Tongue (tissue), 2 donors: ENCODE data around the gene CYBRD1. TPM values are rescaled to one million over a fixed set of nuclear protein-coding genes. Genes with fewer than 3 reads are reported as not detected.

Experiments
- DNase-seq: peaks from one replicate; pipeline ENCODE4 v3.0.0-alpha.2; 2015
- total RNA-seq: library from RNA; depleted of rRNA; stranded (reverse); fragments of >200 nt; gene quantifications from one replicate; pipeline ENCODE4 v1.2.3, GENCODE V29; 2014

CYBRD1 gene
- total RNA-seq, 1 donor from 2014 or later, result 122 TPM

DNA sequence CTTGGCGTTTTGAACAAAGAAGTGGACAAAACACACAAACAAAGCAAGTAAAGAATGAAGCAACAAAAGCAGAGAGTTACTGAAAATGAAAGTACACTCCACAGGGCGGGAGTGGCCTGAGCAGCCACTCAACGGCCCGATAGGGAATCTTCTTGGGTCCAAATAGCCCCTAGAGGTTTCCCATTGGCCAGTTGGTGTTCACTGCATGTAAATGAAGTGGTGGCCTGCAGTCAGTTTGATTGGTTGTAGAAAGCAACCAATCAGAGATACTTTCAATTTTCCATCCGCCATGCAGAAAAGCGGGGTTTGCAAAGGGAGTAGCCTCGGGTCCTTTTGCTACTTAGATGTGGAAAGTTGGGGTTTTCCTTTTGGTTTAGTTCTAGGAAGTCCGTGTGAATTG lies 31.6 kb downstream of the CYBRD1 start:
- DNase-seq, result no peak

DNA sequence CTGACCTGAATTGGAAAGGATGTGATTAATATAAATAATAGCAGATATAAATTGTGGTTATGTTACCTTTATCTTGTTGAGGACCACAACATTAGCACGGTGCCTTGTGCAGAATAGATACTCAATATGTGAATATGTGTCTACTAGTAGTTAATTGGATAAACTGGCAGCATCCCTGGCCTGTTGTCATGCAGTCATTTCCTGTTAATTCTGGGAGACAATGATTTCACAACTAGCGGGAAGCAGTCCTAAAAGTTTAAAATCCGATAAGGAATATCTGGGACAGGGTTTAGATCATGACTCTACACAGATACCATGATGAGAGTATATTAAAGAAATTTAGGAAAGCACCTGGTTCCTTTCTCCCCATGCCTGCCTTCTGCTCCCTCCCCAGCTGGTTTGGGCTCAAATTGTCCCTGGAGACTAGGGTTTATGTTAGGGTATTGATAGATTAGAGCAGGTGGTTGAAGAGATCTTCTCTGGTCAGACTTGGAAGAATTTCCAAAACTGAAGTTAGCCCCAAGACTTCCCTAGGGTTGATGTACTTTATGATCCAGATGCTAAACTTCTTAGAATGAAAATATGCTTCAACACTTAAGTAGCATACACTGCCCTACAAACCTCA lies 32.8 kb downstream of the CYBRD1 start:
- no peak for DNase-seq

DNA sequence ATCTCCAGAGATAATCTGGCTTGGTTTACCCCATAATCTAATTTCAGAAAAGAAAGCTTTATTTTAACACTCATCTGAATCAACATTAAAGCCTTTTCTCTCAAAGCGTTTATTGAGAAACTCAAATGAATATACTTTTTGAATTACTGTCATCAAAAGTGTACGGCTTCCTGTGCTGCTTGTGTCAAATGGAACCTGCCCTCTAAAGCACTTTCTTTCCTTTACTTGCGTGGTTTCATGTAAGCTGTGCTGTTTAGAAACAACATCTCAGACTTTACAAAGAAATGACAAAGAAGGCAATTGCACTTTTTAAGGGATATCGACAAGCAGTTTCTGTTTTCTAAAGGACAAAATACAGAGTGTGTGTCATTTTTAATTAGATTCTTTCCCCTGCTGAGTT lies 35.1 kb downstream of the CYBRD1 start:
- DNase-seq, result no peak

DNA sequence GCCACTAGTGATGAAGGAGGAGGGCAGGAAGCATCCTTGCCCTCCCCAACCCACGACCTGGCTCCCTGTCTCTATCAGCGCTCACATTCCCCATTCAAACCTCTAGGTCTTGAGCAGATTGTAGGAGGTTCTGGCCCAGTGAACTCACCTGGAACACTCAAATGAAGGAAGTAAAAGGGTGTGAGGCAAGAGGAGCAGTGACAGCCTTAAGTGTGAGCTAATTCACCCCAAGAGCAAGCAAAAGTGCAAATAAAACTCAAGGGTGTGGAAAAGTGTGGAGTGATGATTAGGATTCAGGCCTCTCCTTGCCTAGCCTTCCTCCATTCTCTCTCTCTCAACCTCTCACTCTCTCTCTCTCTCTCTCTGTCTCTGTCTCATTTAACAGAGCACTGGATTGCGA lies 41.0 kb downstream of the CYBRD1 start:
- no peak for DNase-seq

DNA sequence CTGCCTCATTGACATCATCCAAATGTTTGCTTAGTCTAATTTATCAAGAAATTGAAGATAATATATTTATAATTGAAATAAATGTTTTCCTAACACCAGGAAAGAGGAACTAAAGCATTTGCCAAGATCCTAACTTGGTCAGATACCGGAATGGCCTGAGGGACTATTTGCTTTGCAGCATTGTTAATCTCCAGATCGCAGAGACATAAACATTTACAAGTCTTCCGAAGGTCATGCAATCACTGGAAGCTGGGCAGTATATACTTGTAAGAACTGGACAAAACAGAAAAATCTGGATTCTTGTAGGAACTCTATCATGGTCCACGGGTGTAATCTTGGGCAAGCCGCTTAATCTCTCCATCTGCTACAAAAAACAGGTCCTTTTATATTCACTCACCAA lies 42.2 kb downstream of the CYBRD1 start:
- DNase-seq, result no peak

DNA sequence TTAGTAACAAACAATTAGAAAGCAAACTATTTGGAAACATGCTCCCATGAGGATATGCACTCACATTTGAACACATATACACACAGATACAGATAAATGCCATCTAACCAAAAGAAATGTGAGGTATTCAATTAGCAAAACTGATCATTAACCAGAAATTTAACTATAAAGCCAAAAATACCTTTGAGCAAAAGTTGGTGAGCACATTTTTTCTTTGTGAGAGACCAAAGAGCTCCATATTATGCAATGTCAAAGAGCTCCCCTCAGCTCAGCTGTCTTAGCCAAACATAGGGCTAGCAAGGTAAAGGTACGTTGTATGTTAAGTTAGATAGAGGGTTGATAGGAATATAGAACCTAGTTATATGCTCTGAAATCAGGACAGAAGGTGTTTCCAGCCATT lies 43.8 kb downstream of the CYBRD1 start:
- no peak for DNase-seq

DNA sequence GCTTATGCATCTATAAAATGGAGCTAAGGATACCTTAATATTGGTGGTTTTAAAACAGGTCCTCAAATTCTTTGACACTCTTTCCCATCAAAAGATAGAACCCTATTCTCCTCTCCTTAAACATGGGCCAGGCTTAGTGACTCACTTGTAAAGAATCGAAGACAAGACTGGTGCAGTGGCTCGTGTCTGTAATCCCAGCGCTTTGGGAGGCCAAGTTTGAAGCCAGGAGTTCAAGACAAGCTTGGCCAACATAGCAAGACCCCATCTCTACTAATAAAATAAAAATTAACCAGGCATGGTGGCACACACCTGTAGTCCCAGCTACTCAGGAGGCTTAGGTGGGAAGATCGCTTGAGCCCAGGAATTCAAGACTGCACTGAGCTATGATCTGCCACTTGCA lies 44.5 kb downstream of the CYBRD1 start:
- DNase-seq, result no peak

DNA sequence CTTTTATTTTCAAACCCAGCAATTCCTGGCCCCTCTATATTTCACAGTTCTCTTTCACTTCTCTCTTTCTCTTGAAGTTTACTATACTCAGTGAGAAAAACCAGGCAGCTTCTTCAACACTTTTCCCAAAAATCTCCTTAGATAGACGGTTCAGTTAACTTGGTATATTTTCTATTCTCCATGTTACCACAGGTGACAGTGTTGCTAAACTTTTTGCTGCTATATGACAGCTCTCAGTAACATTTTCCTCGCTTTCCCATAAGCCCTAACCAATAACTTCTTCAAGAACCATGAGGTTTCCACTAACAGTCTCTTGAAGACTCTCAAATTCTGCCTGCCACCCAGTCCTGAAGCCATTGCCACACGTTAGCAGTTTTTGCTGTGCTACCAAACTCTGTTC lies 45.8 kb downstream of the CYBRD1 start:
- no peak for DNase-seq

DNA sequence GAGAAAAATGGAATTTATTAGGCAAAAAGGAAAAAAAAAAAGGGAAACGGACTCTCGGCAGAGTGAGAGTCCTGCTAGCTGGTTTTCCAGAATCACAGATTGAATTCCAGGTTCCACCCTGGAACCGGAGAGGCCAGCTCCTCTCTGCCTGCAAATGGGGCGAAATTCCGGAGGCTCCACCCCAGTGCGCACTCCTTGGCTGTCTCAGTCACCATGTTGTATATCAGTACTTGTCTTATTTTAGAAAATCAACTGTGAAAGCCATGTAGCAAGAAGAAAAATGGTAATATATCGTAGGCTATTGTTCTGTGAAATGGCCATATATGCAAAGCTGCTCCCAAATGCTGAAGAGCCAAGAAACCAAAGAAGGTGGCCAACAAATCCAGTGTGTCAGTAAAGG lies 49.4 kb downstream of the CYBRD1 start:
- DNase-seq, result no peak

DNA sequence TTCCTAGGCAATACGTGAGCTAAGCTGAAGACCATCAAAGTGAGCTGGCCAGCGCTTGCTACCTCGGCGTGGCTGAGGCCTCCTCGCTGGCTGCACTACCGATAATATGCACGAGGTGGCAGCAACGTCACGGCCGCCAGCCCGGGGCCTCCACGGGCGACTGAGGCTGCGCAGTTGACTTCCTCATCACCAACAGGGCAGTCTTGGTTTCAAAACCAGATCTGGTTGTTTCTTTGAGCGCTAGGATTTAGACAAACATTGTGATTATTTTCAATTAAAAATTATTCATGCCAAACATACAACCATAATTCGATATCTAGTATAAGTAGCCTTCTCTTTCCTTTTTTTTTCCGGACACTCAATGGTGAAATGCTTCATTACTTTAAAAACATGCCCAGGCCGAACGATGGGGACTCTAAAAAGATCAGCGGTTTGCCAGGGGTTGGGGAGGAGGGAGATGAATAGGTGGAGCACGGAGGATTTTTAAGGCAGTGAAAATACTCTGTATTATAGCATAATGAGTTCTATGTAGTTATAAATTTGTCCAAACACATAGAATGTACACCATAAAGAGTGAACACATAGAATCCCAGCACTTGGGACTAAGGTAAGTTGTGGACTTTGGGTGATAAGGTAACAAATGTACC lies 52.0 kb downstream of the CYBRD1 start:
- peak; percentile 85 for DNase-seq

DNA sequence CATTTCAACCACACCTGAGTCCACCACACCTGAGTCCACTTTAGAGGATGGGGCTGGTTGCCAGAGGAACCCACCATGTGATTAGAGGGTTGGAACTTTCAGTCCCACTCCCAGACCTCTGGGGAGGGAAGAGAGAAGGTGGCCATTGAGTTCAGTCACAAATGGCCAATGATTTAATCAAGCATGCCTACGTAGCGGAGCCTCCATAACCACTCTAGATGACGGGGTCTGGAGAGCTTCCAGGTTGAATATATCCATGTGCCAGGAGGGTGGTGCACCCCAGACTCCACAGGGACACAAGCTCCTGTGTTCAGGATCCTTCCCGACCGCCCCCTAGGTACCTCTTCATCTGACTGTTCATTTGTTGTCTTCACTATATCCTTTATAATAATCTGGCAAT lies 53.3 kb downstream of the CYBRD1 start:
- no peak for DNase-seq

DNA sequence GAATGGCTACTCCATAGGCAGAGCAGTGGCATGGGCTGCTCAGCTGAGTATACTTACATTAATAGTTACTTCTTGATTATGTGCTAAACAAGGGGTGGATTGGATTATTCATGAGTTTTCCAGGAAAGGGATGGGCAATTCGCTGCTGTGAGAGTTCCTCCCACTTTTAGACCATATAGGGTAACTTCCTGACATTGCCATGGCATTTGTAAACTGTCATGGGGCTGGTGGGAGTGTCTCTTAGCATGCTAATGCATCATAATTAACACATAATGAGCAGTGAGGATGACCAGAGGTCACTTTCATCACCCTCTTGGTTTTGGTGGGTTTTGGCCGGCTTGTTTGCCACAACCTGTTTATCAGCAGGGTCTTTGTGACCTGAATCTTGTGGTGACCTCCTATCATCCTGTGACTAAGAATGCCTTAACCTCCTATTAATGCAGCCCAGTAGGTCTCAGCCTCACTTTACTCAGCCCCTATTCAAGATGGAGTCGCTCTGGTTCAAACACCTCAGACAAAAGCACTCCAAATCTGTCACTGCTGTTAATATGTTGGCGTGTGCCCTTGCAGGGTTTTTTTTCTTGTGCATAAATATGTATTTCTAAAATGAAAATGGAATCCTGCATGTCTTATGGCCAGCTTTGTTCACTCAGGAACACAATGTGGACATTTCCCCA lies 56.0 kb downstream of the CYBRD1 start:
- no peak for DNase-seq

DNA sequence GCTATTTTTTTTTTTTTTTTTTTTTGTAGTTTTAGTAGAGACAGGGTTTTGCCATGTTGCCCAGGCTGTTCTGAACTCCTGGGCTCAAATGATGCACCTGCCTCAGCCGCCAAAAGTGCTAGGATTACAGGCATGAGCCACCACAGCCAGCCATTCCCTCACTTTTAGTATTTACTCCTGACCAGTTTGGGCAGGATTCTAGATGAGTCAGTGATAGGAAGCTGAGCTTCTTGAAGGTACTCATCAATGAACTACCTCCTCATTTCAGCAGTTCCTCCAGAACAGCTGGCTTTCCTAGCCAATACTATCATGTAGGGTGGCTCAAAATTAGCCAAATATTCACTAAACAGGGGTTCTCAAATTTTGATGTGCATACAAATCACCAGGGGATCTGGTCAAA lies 57.2 kb downstream of the CYBRD1 start:
- no peak for DNase-seq

DNA sequence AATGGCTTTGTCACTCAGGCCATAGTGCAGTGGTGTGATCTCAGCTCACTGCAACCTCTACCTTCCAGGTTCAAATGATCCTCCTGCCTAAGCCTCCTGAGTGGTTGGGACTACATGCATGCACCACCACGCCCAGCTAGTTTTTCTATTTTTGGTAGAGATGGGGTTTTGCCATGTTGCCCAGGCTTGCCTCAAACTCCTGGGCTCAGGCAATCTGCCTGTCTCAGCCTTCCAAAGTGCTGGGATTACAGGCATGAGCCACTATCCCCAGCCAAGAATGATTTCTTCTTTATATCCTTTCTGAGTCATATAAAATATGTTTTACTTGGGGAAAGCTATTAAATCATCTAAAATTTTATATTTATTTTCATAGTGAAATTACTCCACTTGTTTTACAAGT lies 61.3 kb downstream of the CYBRD1 start:
- DNase-seq, result no peak

DNA sequence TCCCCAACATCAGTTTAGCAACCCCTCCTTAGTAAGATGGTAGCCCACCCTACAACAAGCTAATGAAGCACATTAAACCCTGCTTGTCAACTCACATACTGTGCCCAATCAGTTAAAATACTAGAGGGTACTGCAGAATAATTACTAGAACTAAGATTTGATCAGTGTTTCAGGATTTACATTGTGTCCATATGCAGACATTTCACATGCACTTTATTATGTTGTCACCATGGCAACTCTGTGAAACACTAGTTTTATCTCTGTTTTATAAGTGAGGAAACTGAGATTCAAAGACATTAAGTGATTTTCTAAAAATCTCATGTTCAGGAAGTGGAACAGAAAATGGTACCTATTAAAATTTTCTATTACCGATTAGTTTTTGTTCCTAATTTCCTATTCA lies 61.7 kb downstream of the CYBRD1 start:
- no peak for DNase-seq

DNA sequence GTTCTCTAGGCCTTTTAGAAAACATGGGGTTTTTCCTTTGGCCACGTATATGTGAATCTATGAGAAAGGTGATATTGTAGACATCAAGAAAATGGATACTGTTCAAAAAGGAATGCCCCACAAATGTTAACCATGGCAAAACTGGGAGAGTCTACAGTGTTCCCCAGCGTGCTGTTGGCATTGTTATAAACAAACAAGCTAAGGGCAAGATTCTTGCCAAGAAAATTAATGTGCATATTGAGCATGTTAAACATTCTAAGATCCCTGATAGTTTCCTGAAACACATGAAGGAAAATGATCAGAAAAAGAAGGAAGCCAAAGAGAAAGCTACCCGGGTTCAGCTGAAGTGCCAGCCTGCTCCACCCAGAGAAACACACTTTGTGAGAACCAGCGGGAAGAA lies 64.9 kb downstream of the CYBRD1 start:
- no peak for DNase-seq

DNA sequence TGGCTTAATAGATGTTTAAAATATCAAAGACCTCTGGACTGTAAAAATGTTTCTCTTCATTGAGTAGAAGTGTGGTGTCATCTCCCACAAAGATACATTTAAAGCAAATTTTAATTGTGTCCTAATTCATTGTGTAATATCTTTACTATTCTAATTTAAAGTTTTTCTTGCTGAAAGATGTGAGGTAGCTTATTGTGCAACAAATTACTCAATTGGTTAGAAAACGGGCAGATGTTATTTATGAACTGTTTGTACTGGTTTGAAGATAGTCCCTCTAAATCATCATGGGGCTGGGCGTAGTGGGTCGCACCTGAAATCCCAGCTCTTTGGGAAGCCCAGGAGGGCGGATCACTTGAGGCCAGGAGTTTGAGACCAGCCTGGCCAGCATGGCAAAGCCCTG lies 65.3 kb downstream of the CYBRD1 start:
- no peak for DNase-seq

DNA sequence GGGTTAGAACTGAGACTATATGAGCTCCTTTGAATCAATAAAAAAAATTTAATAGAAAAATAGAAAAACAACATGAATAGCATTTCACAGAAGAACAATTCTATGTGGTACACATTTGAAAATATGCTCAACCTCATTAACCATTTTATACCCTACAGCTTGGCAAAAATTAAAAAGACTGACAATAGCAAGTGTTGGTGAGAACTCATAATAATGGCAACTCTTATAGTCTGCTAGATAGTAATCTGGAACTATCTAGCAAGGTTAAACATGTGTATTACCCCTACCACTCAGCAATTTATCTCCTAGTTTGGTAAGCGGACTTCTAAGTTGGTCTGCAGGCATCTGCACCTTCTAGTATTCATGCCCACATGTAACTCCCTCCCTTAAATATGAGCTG lies 67.8 kb downstream of the CYBRD1 start:
- no peak for DNase-seq

DNA sequence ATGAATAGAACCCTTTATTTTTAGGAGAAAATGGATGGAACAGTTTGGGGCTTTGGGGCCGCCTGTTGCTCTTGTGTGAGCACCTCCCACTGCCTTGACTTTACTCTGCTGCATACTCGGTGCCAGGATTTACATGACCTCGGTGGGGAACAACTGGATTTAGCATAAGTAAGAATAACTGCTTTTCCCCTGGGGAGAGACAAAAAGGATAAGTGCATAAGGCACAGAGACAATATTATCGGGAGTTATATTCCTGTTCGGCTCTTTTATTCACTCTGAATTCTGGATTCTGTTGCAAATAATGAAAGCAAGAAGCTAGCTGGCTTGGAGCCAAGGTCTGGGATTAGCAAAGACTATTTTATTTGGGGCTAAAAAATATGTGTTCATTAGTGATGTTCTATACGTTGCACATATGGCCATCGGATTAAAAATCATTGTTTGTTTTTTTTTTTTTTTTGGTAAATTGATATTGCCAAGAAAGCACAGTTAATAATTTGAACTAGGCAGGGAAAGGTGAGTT lies 69.8 kb downstream of the CYBRD1 start:
- DNase-seq, result peak; percentile 12

DNA sequence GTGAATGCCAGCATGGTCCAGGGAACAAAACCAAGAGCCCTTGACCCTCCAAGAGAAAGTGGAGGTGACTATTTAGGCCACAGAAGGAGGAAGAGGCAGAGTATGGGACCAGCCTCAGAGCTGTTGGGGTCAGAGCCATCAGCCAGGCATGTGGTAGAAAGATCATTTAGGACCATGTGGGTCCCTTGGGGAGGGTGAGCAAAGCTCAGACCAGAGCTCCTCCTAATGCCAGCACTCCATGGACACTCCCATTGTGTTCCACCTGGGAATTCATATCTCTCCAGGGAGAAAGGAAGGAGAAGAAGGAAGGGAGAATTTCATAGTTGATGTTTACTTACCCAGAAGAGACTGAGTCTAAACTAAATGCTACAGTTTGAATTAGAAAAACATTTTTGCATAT lies 73.2 kb downstream of the CYBRD1 start:
- no peak for DNase-seq

DNA sequence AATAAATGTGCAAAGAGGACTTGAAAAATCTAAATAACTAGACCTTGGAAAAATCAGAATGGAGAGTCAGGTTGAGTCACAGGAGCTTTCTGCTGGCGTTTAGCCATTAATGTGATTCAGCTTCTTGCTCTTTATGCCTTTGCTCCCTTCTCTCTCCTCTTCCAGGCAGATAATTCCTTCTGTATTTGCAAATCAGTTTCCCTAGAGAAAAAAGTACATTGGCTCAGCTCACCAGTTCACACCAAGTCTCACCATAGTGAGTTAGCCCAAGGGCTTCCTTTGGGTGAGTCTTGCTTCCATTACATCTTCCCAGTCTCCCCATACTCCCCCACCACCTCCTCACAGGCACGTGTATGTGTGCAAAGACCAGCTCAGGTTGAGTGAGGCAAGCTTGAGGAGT lies 73.6 kb downstream of the CYBRD1 start:
- DNase-seq, result no peak

DNA sequence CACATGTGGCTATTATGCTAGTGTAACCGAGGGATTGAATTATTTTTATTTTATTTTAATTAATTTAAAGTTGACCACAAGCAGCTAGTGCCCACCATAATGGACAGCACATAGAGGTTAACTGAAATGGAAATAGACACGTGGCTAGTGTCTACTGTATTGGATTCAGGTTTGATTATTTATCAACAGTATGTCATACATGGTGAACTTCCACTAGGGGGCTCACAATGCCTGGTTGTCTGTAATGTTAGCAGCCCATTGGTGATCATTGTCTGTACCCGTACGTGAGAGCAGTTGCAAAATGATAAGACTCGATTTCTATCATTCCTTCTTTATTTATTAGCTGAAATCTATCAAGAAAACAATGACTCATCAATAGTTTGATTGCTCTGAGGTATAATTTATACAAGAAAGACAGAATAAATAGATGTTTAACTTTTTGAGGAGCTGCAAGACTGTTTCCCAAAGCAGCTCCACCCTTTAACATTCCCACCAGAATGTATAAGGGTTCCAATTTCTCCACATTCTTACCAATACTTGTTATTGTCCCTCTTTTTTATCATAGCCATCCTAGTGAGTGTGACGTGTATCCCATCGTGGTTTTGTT lies 76.5 kb downstream of the CYBRD1 start:
- DNase-seq, result peak; percentile 68

DNA sequence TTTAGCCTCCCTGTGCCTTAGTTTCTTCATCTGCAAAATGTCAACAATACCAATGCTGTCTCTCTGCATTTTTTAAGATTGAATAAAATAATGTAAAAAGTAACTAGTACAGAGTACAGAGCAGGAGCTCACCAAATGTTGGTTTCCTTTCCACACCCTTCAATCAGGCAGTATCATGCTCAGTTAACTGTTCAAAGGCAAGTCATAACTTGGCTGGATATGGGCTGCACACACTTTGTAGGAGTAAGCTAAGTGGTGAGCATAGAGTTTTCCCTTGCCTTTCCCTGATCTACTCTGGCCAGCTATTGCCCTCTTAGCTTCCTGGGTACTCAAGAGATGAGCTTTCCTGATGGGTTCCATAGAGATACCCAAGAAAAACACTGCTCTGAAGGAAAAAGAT lies 77.9 kb downstream of the CYBRD1 start:
- DNase-seq, result no peak
